Jurkat, Clone E6-1 (cell line): ENCODE data around the gene TFAP2E. TPM values are rescaled to one million over a fixed set of nuclear protein-coding genes. Genes with fewer than 3 reads are reported as not detected.

Experiments
- DNase-seq: peaks from one replicate; pipeline ENCODE4 v3.0.0-alpha.2; 2011; ENCODE audit warnings: low read depth, low spot score
- H3K4me3 ChIP-seq: 2 replicates; pipeline ENCODE4 v1.5.1; 2011; ENCODE audit warnings: mild to moderate bottlenecking, low read length, control low read depth, moderate library complexity
- polyA plus RNA-seq: library from polyadenylated mRNA; unstranded; fragments of >200 nt; gene quantifications from one replicate; pipeline ENCODE4 v1.2.1, GENCODE V29; 2012; ENCODE audit warnings: missing spikeins; ENCODE audit not compliant: insufficient read length, insufficient read depth

The TFAP2E gene
- 1.1 TPM for polyA plus RNA-seq

GRCh38 chr1:35573198-35574124 lies at the start of gene TFAP2E:
Gene TFAP2E, plus strand, starts transcription at chr1:35573314. Its CDS starts 264 bp downstream, at chr1:35573578.
- H3K4me3 ChIP-seq: no peak within 1 kb of the TSS
- no peak for DNase-seq

- H3K4me3 ChIP-seq: no peak overlapping the region
- no peak for DNase-seq
Measured at GRCh38 chr1:35524106-35524505, 49.0 kb upstream of the TFAP2E start.

GRCh38 chr1:35530168-35530567 lies 42.9 kb upstream of the TFAP2E start:
- H3K4me3 ChIP-seq: no peak overlapping the region
- DNase-seq: no peak

GRCh38 chr1:35530946-35531345 lies 42.2 kb upstream of the TFAP2E start:
- DNase-seq: no peak
- no peak overlapping the region for H3K4me3 ChIP-seq

GRCh38 chr1:35531368-35531767 lies 41.7 kb upstream of the TFAP2E start:
- H3K4me3 ChIP-seq: no peak overlapping the region
- no peak for DNase-seq

- no peak for DNase-seq
- no peak overlapping the region for H3K4me3 ChIP-seq
Measured at GRCh38 chr1:35532497-35533223, 40.5 kb upstream of the TFAP2E start.

- no peak overlapping the region for H3K4me3 ChIP-seq
- no peak for DNase-seq
Measured at GRCh38 chr1:35533586-35533985, 39.5 kb upstream of the TFAP2E start.

GRCh38 chr1:35535243-35535642 lies 37.9 kb upstream of the TFAP2E start:
- no peak overlapping the region for H3K4me3 ChIP-seq
- no peak for DNase-seq

- H3K4me3 ChIP-seq: no peak overlapping the region
- DNase-seq: no peak
Measured at GRCh38 chr1:35536556-35537162, 36.5 kb upstream of the TFAP2E start.

- H3K4me3 ChIP-seq: no peak overlapping the region
- peak; percentile 64 for DNase-seq
Measured at GRCh38 chr1:35537806-35538205, 35.3 kb upstream of the TFAP2E start.

- peak overlapping the region; percentile 30 for H3K4me3 ChIP-seq
- DNase-seq: peak; percentile 82
Measured at GRCh38 chr1:35539073-35539823, 33.9 kb upstream of the TFAP2E start.

GRCh38 chr1:35539824-35540261 lies 33.3 kb upstream of the TFAP2E start:
- no peak overlapping the region for H3K4me3 ChIP-seq
- no peak for DNase-seq

- peak; percentile 42 for DNase-seq
- H3K4me3 ChIP-seq: no peak overlapping the region
Measured at GRCh38 chr1:35544976-35545375, 28.1 kb upstream of the TFAP2E start.

- no peak for DNase-seq
Measured at GRCh38 chr1:35546614-35547013, 26.5 kb upstream of the TFAP2E start.

GRCh38 chr1:35553851-35554250 lies 19.3 kb upstream of the TFAP2E start:
- H3K4me3 ChIP-seq: no peak overlapping the region
- no peak for DNase-seq

More at GRCh38 chr1:35546614-35547013, 26.5 kb upstream of the TFAP2E start:
- no peak overlapping the region for H3K4me3 ChIP-seq

- no peak overlapping the region for H3K4me3 ChIP-seq
- no peak for DNase-seq
Measured at GRCh38 chr1:35554266-35555211, 18.6 kb upstream of the TFAP2E start.

GRCh38 chr1:35555212-35555584 lies 17.9 kb upstream of the TFAP2E start:
- DNase-seq: no peak
- no peak overlapping the region for H3K4me3 ChIP-seq
